Suprapubic skin (tissue), 4 donors: ENCODE results near the gene OLFM1. TPM values are rescaled to one million over a fixed set of nuclear protein-coding genes. Genes with fewer than 3 reads are reported as not detected.
A peak's percentile ranks its signal among the peaks of the same experiment; 100 is the strongest.

Experiments used
- DNase-seq, 2 donors: peaks; one replicate each; pipeline ENCODE4 v3.0.0-alpha.2; 2019; ENCODE audit warnings: low spot score in 2 of 2
- H3K27ac ChIP-seq: fragments of 200-600 bp; sonication (generic); one replicate; pipeline ENCODE4 v1.5.1; 2019
- H3K27me3 ChIP-seq: fragments of 200-600 bp; sonication (generic); one replicate; pipeline ENCODE4 v1.5.1; 2019
- H3K36me3 ChIP-seq: fragments of 200-600 bp; sonication (generic); one replicate; pipeline ENCODE4 v1.5.1; 2019
- H3K4me1 ChIP-seq: fragments of 200-600 bp; sonication (generic); one replicate; pipeline ENCODE4 v1.5.1; 2019
- H3K4me3 ChIP-seq: fragments of 200-600 bp; sonication (generic); one replicate; pipeline ENCODE4 v1.5.1; 2019; ENCODE audit warnings: mild to moderate bottlenecking
- H3K9me3 ChIP-seq: fragments of 200-600 bp; sonication (generic); one replicate; pipeline ENCODE4 v1.5.1; 2019
- EP300 ChIP-seq: sonication (generic); formaldehyde crosslinking; IDR thresholded peaks from one replicate; pipeline ENCODE4 v1.6.1; 2017; ENCODE audit warnings: antibody characterized with exemption
- POLR2A ChIP-seq, 2 donors: fragments of 450-650 bp; IDR thresholded peaks; one replicate each; pipeline ENCODE4 v1.6.1; 2017; ENCODE audit warnings: antibody characterized with exemption in 2 of 2, mild to moderate bottlenecking in 2 of 2, moderate library complexity in 2 of 2
- POLR2AphosphoS5 ChIP-seq, 3 donors: sonication (generic); formaldehyde crosslinking; IDR thresholded peaks; one replicate each; pipeline ENCODE4 v1.6.1; 2017; ENCODE audit warnings: antibody characterized with exemption in 3 of 3
- WGBS: methylation state at CpG from one replicate; pipeline ENCODE4 v1.1.5; 2018; 5-methylcytosine and 5-hydroxymethylcytosine counted together
- total RNA-seq, 4 donors: library from RNA; depleted of rRNA; stranded (reverse); fragments of >200 nt; gene quantifications; one replicate each; pipeline ENCODE4 v1.1.0, GENCODE V29; 2016
- TF ChIP-seq, protein P1 (sequence below), 2 donors: fragments of 200-600 bp in 1 of 2; fragments of 450-650 bp in 1 of 2; sonication (generic) in 1 of 2; IDR thresholded peaks; one replicate each; pipeline ENCODE4 v1.5.1; 2016 to 2019; ENCODE audit warnings: antibody characterized with exemption in 2 of 2, mild to moderate bottlenecking in 1 of 2, moderate library complexity in 1 of 2

Gene OLFM1
- total RNA-seq, 4 donors from 2014 or later, result 4.0 to 15.4 (median 11.7) TPM

DNA sequence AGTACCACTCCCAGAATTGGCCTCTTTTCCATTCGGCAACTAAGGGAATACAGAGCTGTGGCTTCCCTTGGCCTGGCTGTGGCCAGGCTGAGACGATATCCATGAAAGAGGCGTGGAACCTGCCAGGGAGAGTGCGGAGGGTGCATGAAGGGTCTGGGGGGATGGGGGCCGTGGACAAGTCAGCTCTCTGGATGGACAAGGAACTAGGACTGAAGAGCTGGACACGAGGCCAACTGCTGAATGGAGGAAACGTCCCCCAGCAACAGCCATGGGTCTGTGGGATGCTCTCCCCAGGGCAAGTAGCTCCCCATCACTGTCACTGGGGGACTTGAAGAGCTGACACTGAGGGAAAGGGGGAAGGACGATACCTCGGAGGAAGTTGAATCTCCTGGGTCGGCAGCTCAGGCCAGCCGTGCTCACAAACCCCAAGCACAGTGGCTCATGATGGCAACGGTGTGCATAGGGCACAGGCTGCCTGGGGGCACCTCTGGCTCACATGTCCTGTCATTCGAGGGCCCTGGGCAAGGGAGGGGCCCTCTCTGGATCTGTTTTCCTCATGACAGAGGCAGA is 4.1 kb upstream of the OLFM1 start:
- 57% methylated on average over 10 of the region's 13 CpGs for WGBS
- Histone ChIP-seq H3K27ac (no peak overlapping the region), H3K27me3 (peaks cover 36% of the 10 kb centered on the region), H3K36me3 (no peaks in the 10 kb centered on the region), H3K4me3 (no peak overlapping the region), H3K4me1 (peaks cover 36% of the 10 kb centered on the region), H3K9me3 (no peaks in the 10 kb centered on the region)
- TF ChIP-seq POLR2A (IDR thresholded peaks at IDR 0.05) (no peak), EP300 (no peak), POLR2AphosphoS5 (IDR thresholded peaks at IDR 0.05) (no peak)
- TF ChIP-seq, protein P1, sequence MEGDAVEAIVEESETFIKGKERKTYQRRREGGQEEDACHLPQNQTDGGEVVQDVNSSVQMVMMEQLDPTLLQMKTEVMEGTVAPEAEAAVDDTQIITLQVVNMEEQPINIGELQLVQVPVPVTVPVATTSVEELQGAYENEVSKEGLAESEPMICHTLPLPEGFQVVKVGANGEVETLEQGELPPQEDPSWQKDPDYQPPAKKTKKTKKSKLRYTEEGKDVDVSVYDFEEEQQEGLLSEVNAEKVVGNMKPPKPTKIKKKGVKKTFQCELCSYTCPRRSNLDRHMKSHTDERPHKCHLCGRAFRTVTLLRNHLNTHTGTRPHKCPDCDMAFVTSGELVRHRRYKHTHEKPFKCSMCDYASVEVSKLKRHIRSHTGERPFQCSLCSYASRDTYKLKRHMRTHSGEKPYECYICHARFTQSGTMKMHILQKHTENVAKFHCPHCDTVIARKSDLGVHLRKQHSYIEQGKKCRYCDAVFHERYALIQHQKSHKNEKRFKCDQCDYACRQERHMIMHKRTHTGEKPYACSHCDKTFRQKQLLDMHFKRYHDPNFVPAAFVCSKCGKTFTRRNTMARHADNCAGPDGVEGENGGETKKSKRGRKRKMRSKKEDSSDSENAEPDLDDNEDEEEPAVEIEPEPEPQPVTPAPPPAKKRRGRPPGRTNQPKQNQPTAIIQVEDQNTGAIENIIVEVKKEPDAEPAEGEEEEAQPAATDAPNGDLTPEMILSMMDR (IDR thresholded peaks at IDR 0.05), result no peak
- DNase-seq, result no peak

DNA sequence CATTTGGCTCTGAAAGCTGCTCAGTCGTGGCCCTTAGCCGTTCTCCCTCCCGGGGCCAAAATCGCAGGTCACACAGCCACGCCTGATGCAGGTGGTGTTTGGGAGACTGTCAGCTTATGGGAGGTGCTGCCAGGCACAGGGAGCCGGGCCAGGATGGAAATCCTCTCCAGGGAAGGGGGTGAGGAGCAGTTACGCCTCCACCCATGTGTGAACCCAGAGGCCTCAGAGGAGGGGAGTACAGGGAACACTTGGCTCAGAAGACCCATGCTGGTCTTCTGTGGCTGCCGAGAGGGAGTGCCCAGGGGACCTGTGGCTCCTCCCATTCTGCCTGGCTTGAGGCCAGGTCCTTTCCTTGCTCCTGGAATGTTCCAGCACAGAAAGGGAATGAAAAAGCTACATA is 3.6 kb upstream of the OLFM1 start:
- 6% methylated on average over 3 of the region's 8 CpGs for WGBS
- Histone ChIP-seq H3K36me3 (no peaks in the 10 kb centered on the region), H3K27me3 (peaks cover 41% of the 10 kb centered on the region)

DNA sequence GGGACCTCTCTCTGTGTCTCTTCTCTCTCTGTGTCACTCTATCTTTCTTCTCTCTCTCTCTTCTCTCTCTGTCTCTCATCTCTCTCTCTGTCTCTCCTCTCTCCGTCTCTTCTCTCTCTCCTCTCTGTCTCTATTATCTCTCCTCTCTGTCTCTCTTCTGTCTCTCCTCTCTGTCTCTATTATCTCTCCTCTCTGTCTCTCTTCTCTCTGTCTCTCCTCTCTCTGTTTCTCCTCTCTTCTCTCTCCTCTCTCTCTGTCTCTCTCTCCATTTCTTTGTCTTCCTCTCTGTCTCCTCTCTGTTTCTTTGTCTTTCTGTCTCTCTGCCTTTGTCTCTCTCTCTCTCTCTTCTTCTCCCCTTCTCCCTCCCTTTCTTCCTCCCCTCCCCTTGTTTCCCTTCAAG is 3.2 kb upstream of the OLFM1 start:
- H3K9me3 ChIP-seq, result no peaks in the 10 kb centered on the region
- TF ChIP-seq, protein P1 (IDR thresholded peaks at IDR 0.05), result no peak
- TF ChIP-seq EP300, result no peak
- no peak for TF ChIP-seq POLR2AphosphoS5 (IDR thresholded peaks at IDR 0.05)
- no peak overlapping the region for H3K4me3 ChIP-seq
- H3K27ac ChIP-seq, result no peak overlapping the region
- H3K27me3 ChIP-seq, result peaks cover 46% of the 10 kb centered on the region
- H3K36me3 ChIP-seq, result no peaks in the 10 kb centered on the region
- peaks cover 41% of the 10 kb centered on the region for H3K4me1 ChIP-seq
- WGBS, result 59% methylated on average over 1 of the region's 1 CpG
- DNase-seq, result no peak

More for the DNA sequence above, 3.6 kb upstream of the OLFM1 start:
- TF ChIP-seq POLR2AphosphoS5 (IDR thresholded peaks at IDR 0.05) (no peak), EP300 (no peak), POLR2A (IDR thresholded peaks at IDR 0.05) (no peak)
- TF ChIP-seq, protein P1 (IDR thresholded peaks at IDR 0.05), result no peak
- H3K27ac ChIP-seq, result no peak overlapping the region
- no peaks in the 10 kb centered on the region for H3K9me3 ChIP-seq
- no peak overlapping the region for H3K4me3 ChIP-seq
- no peak for DNase-seq
- peaks cover 41% of the 10 kb centered on the region for H3K4me1 ChIP-seq

DNA sequence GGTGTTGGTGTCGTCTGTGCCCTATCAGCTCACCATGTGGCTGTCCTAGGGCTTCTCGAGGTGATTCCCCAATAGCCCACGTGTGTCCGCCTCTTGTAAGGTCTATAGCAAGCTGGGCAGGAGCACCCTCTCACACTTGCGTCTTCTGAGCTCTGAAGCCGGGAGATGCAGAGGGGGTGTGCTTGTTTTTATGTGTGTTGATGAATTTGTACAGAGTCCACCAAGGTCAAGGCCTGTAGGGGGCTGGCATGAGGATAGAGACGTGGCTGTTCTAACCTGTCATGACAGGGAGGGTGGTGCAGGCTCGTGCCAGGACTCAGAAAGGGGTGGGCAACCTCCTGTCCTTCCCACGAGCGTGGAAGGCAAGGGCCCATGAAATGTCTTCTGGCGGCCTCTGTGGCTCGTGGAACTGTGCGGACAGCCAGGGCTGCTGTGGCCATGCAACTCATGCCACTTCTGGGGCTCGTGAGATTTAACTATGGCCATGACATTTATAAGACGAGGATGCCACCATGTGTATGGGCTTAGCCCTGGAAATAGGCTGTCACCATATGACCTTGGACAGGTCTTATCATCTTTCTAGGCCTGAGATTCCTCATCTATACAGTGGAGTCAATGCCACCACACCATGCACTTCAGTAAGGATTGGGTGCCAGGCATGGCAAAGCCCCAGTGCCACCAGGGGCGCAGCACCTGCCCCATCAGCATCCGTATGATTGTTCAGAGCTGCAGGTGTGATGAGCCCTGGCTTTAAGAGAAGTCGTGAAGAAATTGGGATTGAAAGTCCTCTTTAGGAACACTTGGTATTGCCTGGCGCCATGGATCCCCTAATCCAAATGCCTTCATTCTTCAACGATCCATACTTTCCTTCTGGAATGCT is 2.3 kb upstream of the OLFM1 start:
- Histone ChIP-seq H3K27ac (no peak overlapping the region), H3K9me3 (no peaks in the 10 kb centered on the region), H3K4me3 (no peak overlapping the region), H3K4me1 (peaks cover 41% of the 10 kb centered on the region), H3K36me3 (no peaks in the 10 kb centered on the region), H3K27me3 (peaks cover 51% of the 10 kb centered on the region)
- no peak for DNase-seq
- TF ChIP-seq EP300 (no peak), POLR2AphosphoS5 (IDR thresholded peaks at IDR 0.05) (no peak), POLR2A (IDR thresholded peaks at IDR 0.05) (no peak)
- TF ChIP-seq, protein P1 (IDR thresholded peaks at IDR 0.05), result no peak
- 76% methylated on average over 10 of the region's 20 CpGs for WGBS

DNA sequence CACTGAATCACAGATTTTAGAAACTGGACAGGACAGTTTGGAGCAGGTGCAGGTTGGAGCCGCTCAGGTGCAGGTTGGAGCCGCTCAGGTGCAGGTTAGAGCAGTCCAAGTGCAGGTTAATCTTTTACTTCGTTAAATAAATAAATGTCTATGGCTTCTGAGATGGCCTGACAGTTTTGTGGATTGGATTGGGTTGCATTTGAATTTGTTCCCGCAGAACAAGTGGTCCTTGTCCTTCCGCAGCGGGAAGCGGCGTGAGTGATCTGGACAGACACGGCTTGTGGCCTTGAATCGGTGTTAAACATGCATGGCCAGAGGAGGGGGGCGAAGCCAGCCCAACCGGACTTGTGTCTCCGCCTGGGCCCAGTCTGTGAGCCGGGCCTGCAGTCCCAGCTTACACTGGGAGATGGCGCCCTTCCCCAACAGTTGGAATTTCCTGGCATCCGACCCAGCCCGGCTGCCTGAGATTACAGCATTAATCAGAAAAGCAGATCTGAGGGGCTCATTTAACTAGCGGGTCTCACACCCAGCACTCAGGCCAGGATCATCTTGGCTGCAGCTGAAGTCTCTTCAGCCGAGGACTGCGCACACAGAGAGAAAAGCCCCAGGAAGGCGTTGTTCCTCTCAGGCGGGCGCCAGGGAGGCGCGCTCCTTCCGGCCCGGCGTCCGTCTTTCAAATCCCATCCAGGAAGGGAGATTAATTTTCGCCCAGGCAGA is 1.5 kb upstream of the OLFM1 start:
- WGBS, result 11% methylated on average over 27 of the region's 30 CpGs
- no peak for TF ChIP-seq EP300
- TF ChIP-seq, protein P1 (IDR thresholded peaks at IDR 0.05), result peak; percentile 82 to 97
- H3K36me3 ChIP-seq, result no peaks in the 10 kb centered on the region
- H3K4me3 ChIP-seq, result peak overlapping the region; percentile 50
- H3K4me1 ChIP-seq, result peaks cover 41% of the 10 kb centered on the region
- no peaks in the 10 kb centered on the region for H3K9me3 ChIP-seq
- peaks cover 53% of the 10 kb centered on the region for H3K27me3 ChIP-seq
- DNase-seq, result peak; percentile 85 to 92
- H3K27ac ChIP-seq, result no peak overlapping the region
